H1 (cell line): ENCODE results near the gene HDAC9. TPM values are rescaled to one million over a fixed set of nuclear protein-coding genes. Genes with fewer than 3 reads are reported as not detected.

Experiments
- ASH2L ChIP-seq: fragments of 200-600, 300-600 bp; sonication (generic); IDR thresholded peaks from one replicate; pipeline ENCODE4 v1.7.1; 2017; ENCODE audit warnings: low read length
- MAFK ChIP-seq: IDR thresholded peaks from 2 replicates; pipeline ENCODE4 v1.6.1; 2012; ENCODE audit warnings: low read depth, mild to moderate bottlenecking, improper control_type of control experiment, low read length
- TCF12 ChIP-seq: IDR thresholded peaks from 2 replicates; pipeline ENCODE4 v1.6.1; 2011; ENCODE audit warnings: low read depth, mild to moderate bottlenecking, low read length
- polyA plus RNA-seq, 7 experiments: library from polyadenylated mRNA; depleted of rRNA in 3 of 7; stranded (reverse) in 5 of 7; unstranded in 2 of 7; fragments of >200 nt in 5 of 7; fragments of 200-250 nt in 2 of 7; gene quantifications; 1 replicate in 5 of 7; 2 replicates in 1 of 7; 4 replicates in 1 of 7; pipeline versions ENCODE4 v1.2.1 to v1.2.3, GENCODE V29; 2011 to 2013; ENCODE audit warnings: missing spikeins in 2 of 7, mixed read lengths in 2 of 7
- total RNA-seq: library from RNA; stranded (reverse); fragmentation: NEBNext Ultra II Directional; extraction: Animal tissue kit (Norgen Biotek cat#: 25700); gene quantifications from 2 replicates; pipeline ENCODE4 v1.2.1, GENCODE V29; 2021
- TF ChIP-seq, protein P1 (sequence below): IDR thresholded peaks from 2 replicates; pipeline ENCODE4 v1.6.1; 2011; ENCODE audit warnings: low read length, improper control_type of control experiment
- TF ChIP-seq, protein P2 (sequence below): IDR thresholded peaks from 2 replicates; pipeline ENCODE4 v1.6.1; 2011; ENCODE audit warnings: low read depth, mild to moderate bottlenecking, low read length; ENCODE audit not compliant: insufficient read depth

The HDAC9 gene
- total and polyA plus RNA-seq, 2 of the 8 experiments (the other 6 are each of a cell fraction or from before 2014, with no cell fraction given): 9.5 to 13.1 TPM

DNA sequence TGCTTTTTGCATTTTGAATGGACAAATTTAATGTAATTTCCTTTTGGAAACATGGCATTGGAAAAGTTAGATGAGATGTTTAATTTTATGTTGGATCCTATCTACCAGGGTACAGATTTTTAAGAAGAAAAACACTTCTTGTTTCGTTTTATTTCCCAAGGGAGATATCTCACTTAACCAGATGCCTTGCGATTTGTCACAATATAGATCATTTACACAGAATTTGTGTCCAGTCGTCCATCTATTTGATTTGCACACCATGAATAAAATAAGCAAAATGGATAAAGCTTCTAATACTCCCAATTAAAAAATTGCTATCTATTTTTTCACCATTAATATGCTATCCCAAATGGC is 25.7 kb downstream of the HDAC9 start (continued):
- TF ChIP-seq TCF12 (no peak), ASH2L (no peak), MAFK (no peak)
- TF ChIP-seq, protein P1, sequence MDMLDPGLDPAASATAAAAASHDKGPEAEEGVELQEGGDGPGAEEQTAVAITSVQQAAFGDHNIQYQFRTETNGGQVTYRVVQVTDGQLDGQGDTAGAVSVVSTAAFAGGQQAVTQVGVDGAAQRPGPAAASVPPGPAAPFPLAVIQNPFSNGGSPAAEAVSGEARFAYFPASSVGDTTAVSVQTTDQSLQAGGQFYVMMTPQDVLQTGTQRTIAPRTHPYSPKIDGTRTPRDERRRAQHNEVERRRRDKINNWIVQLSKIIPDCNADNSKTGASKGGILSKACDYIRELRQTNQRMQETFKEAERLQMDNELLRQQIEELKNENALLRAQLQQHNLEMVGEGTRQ: no peak
- TF ChIP-seq, protein P2, sequence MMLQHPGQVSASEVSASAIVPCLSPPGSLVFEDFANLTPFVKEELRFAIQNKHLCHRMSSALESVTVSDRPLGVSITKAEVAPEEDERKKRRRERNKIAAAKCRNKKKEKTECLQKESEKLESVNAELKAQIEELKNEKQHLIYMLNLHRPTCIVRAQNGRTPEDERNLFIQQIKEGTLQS: no peak
